GM18502 (cell line): ENCODE measurements around the gene FBXW5.

Source experiments
- ATAC-seq: cut with Tn5 transposase; IDR thresholded peaks from one replicate; pipeline ENCODE4 v1.9.1; 2021; ENCODE audit warnings: mild to moderate bottlenecking; ENCODE audit not compliant: unreplicated experiment, poor library complexity

Gene FBXW5

GRCh38 chr9:136944519-136945332 is at the start of gene FBXW5, which contains the start of gene C8G:
FBXW5 (minus strand) TSS chr9:136944738; CDS start chr9:136944083, 655 bp downstream.
C8G (plus strand) TSS chr9:136945243; CDS start chr9:136945321, 78 bp downstream.
- peak; percentile 83 for ATAC-seq

- no peak for ATAC-seq
These were observed 48.4 kb upstream of the FBXW5 start for GRCh38 chr9:136992819-136993369.

GRCh38 chr9:136991993-136992818 is 47.7 kb upstream of the FBXW5 start, which contains the start of gene PAXX:
PAXX (plus strand) TSS chr9:136992422; CDS start chr9:136992444, 22 bp downstream.
- peak; percentile 85 for ATAC-seq

- no peak for ATAC-seq
These were observed 45.8 kb upstream of the FBXW5 start for GRCh38 chr9:136990242-136990911.

GRCh38 chr9:136988872-136989271 is 44.3 kb upstream of the FBXW5 start:
- ATAC-seq = no peak

GRCh38 chr9:136985853-136986252 is 41.3 kb upstream of the FBXW5 start:
- ATAC-seq = no peak

GRCh38 chr9:136985027-136985602 is 40.6 kb upstream of the FBXW5 start:
- no peak for ATAC-seq

GRCh38 chr9:136984464-136985026 is 40.0 kb upstream of the FBXW5 start:
- ATAC-seq = no peak

GRCh38 chr9:136983656-136984314 is 39.2 kb upstream of the FBXW5 start:
- no peak for ATAC-seq

- ATAC-seq = no peak
These were observed 38.6 kb upstream of the FBXW5 start for GRCh38 chr9:136983167-136983566.

- ATAC-seq = no peak
These were observed 37.9 kb upstream of the FBXW5 start, which contains the start of gene LCNL1 for GRCh38 chr9:136982232-136983051. LCNL1 (plus strand) TSS chr9:136982993; CDS start chr9:136983587, 594 bp downstream.

GRCh38 chr9:136981588-136982231 is 37.2 kb upstream of the FBXW5 start:
- no peak for ATAC-seq

GRCh38 chr9:136980669-136981478 is 36.3 kb upstream of the FBXW5 start:
- no peak for ATAC-seq

GRCh38 chr9:136979769-136980587 is 35.4 kb upstream of the FBXW5 start:
- ATAC-seq = no peak

- no peak for ATAC-seq
These were observed 34.5 kb upstream of the FBXW5 start for GRCh38 chr9:136978865-136979544.
